Measurements from ENCODE around the gene NF2. TPM values are rescaled to one million over a fixed set of nuclear protein-coding genes. Genes with fewer than 3 reads are reported as not detected.

Gene NF2
- polyA plus RNA-seq, 2 of the 4 experiments (the other 2 are of a cell fraction), result 14.4 to 23.7 TPM

GRCh38 chr22:29729161-29729560, 125.7 kb downstream of the NF2 start:
- Histone ChIP-seq H3K4me3 (no peak overlapping the region), H3K9me3 (no peaks in the 10 kb centered on the region), H3K4me2 (no peak overlapping the region), H3K27ac (no peak overlapping the region), H3K4me1 (no peaks in the 10 kb centered on the region)
- DNase-seq (ENCODE audit: low read depth in 1 of 2, low spot score in 1 of 2) (no peak), FAIRE-seq (no peak), ATAC-seq (no peak)
- POLR2A ChIA-PET, result no interaction called here
- WGBS (ENCODE audit: missing lambda C conversion rate), result 93% methylated on average over 16 of the region's 20 CpGs
- TF ChIP-seq SMC3 (IDR thresholded peaks at IDR 0.05) (no peak), JUNB (IDR thresholded peaks at IDR 0.05) (no peak), TP53 (CRISPR knock-in tag; IDR thresholded peaks at IDR 0.05) (no peak), GATA3 (IDR thresholded peaks at IDR 0.05; ENCODE audit: borderline replicate concordance) (no peak), HDAC2 (IDR thresholded peaks at IDR 0.05) (no peak), HES2 (IDR thresholded peaks at IDR 0.05) (no peak), ZSCAN20 (CRISPR knock-in tag; IDR thresholded peaks at IDR 0.05) (no peak), SREBF2 (IDR thresholded peaks at IDR 0.05) (no peak), ATOH8 (CRISPR knock-in tag; IDR thresholded peaks at IDR 0.05; ENCODE audit: low read depth) (no peak), RCOR1 (IDR thresholded peaks at IDR 0.05; ENCODE audit: low read depth, low read length) (no peak), CHD2 (IDR thresholded peaks at IDR 0.05; ENCODE audit: low read length, partially characterized antibody) (no peak), ZNF302 (CRISPR knock-in tag; IDR thresholded peaks at IDR 0.05) (no peak), CBX2 (IDR thresholded peaks at IDR 0.05; ENCODE audit: borderline replicate concordance, low read depth) (no peak), RFX5 (IDR thresholded peaks at IDR 0.05) (no peak)
- CTCF ChIA-PET, result no interaction called here

GRCh38 chr22:29731058-29731850, 127.8 kb downstream of the NF2 start:
- no peaks in the 10 kb centered on the region for H3K9me3 ChIP-seq
- CTCF ChIA-PET, result no interaction called here
- H3K4me1 ChIP-seq, result no peaks in the 10 kb centered on the region
- FAIRE-seq (no peak), ATAC-seq (no peak), DNase-seq (ENCODE audit: low read depth in 1 of 2, low spot score in 1 of 2) (no peak)
- WGBS (ENCODE audit: missing lambda C conversion rate), result 74% methylated on average over 17 of the region's 18 CpGs
- TF ChIP-seq MYC (IDR thresholded peaks at IDR 0.05; ENCODE audit: borderline replicate concordance, low read length), result no peak
- TF ChIP-seq JUN (IDR thresholded peaks at IDR 0.05), result no peak
- TF ChIP-seq EHF (CRISPR knock-in tag; IDR thresholded peaks at IDR 0.05), result no peak
- no peak for TF ChIP-seq TFCP2L1 (CRISPR knock-in tag; IDR thresholded peaks at IDR 0.05)
- no peak for TF ChIP-seq MAFK (IDR thresholded peaks at IDR 0.05; ENCODE audit: partially characterized antibody)
- TF ChIP-seq BCL3 (IDR thresholded peaks at IDR 0.05), result no peak
- no peak for TF ChIP-seq CTCF (IDR thresholded peaks at IDR 0.05)
- no peak for TF ChIP-seq CHD2 (IDR thresholded peaks at IDR 0.05; ENCODE audit: low read length, partially characterized antibody)
- TF ChIP-seq E2F6 (IDR thresholded peaks at IDR 0.05; ENCODE audit: borderline replicate concordance, low read depth), result no peak
- no peak for TF ChIP-seq CEBPB (IDR thresholded peaks at IDR 0.05)
- H3K4me2 ChIP-seq, result no peak overlapping the region
- POLR2A ChIA-PET, result no interaction called here
- H3K4me3 ChIP-seq, result no peak overlapping the region
- H3K27ac ChIP-seq, result no peak overlapping the region

Data from A549 (cell line).